ENCODE results near the gene C2orf72.

DNA sequence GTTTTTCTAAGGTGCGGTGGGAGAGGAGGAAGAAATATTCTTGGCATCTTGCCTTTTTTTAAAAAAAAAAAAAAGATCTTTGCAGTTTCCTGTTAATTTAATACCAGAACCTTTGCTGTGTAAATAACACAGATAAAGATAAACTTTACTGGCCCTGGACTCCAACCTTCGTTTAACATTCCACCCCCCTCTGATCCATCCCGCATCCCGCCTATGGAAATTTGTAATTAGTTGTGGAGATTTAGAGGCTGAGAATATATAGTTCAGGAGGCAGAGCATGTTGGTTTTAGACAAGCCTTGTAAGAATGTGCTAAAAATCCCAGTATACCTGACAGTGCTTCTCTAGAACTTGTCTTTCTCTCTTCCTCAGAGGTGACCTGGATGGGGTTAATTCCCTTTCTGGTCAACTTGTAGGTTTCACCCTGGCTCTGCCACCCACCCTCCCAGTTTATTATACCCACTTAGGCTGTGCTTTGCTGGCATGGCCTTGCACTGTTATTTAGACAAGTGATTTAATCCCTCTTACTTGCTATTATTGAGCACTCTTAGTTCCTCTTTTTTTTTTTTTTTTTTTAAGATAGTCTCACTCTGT is 2.9 kb upstream of the C2orf72 start:
- TF ChIP-seq, protein P1, sequence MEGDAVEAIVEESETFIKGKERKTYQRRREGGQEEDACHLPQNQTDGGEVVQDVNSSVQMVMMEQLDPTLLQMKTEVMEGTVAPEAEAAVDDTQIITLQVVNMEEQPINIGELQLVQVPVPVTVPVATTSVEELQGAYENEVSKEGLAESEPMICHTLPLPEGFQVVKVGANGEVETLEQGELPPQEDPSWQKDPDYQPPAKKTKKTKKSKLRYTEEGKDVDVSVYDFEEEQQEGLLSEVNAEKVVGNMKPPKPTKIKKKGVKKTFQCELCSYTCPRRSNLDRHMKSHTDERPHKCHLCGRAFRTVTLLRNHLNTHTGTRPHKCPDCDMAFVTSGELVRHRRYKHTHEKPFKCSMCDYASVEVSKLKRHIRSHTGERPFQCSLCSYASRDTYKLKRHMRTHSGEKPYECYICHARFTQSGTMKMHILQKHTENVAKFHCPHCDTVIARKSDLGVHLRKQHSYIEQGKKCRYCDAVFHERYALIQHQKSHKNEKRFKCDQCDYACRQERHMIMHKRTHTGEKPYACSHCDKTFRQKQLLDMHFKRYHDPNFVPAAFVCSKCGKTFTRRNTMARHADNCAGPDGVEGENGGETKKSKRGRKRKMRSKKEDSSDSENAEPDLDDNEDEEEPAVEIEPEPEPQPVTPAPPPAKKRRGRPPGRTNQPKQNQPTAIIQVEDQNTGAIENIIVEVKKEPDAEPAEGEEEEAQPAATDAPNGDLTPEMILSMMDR (IDR thresholded peaks at IDR 0.05), result no peak
- TF ChIP-seq POLR2AphosphoS5 (IDR thresholded peaks at IDR 0.05) (no peak), POLR2A (IDR thresholded peaks at IDR 0.05) (no peak), EP300 (IDR thresholded peaks at IDR 0.05) (no peak)

Measured in gastroesophageal sphincter (tissue), 3 donors.